Hematopoietic multipotent progenitor cell treated with erythropoietin and hydrocortisone succinate and interleukin-3 and kit ligand, for 6 days (in vitro differentiated cells): ENCODE data around the gene LRRK1.
A peak's percentile ranks its signal among the peaks of the same experiment; 100 is the strongest.
"Not testable (repeated sequence)": the region's sequence is repeated elsewhere in the genome, so short reads cannot be mapped to it uniquely, and the experiment has no call there.

Experiments used
- DNase-seq: peaks from one replicate; pipeline ENCODE4 v3.0.0-alpha.2; 2015

The LRRK1 gene

DNA sequence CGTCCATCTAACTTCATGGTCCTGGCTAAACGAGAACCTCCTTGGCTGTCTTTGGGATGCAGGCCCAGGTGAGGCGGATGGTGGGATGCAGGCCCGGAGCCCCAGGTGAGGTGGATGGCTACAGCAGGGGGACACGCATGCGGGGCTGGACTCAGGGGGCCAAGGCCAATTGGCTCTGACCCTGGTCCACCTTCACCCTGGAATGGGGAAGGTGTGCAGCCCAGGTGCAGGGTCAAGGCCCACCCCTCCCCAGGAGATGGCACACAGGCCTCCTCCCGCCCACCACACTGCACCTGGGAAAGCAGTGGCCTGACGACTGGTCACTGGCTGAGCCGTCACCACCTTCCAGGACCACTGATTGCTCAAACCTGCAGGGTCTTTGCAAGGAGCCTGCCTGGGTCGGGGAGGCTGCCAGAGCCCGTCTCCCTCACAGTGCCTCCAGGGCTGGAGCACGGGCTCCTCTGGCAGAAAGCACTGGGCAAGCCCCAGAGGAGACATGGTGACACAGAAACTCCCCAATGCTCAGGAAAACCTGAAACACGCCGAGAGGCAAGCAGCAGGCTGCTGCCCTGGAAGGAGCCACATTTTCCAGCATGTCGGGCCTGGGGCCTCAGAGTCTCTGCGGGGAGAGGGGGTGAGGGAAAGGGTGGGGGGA is 159.6 kb downstream of the LRRK1 start:
- no peak for DNase-seq

DNA sequence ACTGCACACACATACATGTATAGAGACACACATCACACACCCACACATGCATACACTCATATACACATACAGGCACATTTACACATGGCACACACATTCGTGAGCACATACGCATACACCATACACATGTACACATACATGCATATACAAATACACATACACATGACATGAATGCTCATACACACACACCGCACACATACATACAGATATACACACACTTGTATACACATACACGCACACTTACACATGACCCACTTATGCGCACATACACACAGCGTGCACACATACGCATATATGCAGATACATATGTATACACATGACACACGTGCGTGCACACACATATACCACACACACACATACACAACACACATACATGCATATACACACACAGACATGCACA is 162.7 kb downstream of the LRRK1 start:
- no peak for DNase-seq

DNA sequence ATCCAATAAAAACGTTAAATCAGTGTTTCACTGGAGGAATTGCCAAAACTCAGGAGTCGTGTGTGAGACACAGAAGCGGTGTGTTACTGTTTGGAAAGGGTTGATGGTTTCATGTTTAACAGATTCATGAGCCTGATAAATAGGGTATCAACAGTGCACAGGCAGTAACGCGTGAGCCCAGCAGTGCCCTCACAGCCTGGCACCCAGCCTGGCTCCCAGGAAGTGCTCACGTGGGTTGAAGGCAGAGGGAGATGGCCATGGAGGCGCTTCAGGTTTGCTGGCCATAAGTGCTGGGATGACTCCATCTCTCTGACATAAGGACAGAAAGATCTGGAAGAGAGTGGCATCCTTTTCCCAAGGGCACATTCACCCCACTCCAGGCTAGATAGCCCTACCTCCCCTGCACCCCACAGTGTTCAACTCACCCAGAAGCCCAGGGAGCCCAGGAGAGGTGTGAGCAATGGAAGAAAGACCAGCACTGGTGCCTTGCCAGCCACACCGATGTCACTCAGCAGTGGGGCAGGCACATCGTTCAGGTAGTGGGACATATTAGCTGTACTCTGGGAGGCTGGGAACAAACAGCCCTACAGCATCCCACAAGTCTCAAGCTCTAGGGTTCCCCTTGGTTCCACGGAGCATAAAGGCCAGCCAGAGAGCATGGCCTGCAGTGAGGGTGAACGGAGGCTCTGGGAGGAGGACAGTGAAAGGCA is 164.3 kb downstream of the LRRK1 start:
- DNase-seq = no peak

DNA sequence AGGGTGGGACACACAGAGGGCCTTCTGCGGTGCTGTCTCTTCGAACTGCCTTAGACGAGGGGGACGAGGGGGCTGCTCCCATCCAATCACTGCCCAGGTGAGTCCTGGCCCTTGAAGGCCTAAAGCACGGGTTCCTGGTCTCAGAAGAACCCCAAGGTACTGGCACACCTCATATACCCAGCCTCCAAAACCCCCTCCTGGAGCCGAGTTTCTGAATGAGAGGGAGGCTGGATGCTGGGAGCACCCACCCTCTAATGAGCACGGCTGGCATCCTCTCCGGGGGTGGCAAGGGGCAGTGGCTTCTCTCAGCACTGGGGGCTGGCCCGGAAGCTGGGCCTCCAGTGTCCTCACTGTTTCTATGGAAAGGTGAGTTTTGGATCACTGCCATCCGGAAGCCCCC is 165.6 kb downstream of the LRRK1 start:
- no peak for DNase-seq

DNA sequence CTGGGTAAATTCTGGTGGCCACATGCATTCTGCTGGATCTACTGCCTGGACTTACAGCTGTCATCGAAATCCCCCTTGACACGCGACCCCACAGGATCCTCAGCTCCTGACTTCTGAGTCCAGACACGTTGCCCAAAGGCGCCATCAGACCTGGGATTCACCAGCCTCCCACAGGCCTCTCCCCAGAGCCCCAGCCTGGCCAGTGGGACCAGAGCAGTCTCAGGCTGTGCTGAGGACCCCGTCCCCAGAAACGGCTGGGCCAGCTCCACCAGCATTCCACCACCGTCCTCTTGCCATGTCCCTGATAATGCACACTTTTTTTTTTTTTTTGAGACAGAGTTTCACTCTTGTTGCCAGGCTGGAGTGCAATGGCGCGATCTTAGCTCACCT is 166.1 kb downstream of the LRRK1 start:
- DNase-seq = no peak

DNA sequence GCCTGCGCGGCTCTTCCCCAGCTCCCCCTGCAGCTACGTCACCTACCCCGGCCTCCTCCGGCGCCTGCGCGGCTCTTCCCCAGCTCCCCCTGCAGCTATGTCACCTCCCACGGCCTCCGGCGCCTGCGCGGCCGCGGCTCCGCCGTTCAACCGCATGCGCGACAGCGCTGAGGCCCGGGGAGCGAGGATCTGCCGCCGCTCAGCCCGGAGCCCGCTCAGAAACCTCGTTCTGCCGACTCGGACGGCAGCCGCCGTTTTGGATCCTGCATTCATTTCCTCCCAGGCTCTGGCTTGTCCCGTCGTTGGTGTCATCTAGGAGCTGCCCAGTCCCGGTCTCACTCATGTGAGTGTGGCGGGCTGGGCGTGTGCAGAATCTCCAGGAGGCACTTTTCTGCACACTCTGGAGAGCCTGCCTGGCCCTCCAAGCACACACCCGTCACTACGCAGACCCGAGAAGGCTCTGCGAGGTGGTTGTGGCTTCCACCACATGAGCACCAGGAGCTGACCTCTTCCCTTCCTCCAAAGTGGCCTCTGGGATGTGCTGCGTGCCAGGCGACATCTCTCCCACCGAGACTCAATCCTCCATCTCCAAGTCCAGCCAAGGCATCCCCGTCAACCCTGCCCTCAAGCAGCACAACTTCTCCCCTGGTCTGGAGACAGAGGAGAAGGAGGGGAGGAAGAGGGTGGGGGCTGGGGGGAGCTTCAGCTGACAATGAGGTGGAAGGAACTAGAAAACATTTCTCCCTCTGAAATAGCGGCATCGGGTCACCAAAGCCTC is 167.4 kb downstream of the LRRK1 start:
- DNase-seq = peak; percentile 47

DNA sequence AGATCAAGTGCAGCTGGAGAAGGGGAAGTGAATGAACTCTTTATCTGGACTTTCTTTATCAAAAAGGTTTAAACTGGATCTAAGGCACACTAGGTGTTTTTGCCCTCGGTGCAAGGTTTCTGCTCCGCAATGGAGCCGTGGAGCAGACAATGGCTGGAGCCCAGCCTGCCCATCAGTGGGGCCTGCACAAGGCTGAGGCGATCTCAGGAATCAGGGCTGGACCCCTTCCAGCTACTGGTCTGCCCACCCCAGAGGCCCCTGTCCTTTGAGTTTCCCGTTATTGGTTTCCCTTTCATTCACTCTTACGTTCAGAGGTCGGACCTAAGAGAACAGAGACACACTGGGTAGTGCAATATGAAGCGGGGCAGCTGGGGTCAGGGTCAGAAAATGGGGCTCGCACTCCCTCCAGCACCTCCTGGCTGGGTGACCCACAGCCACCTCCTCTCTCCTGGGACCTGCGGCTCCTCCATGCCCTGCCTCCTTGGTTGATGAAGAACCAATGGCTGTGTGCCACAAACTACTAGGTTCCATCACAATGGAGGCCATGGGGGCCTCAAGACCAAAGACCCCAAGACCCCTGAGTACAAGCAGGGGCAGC is 168.1 kb downstream of the LRRK1 start:
- DNase-seq = no peak

DNA sequence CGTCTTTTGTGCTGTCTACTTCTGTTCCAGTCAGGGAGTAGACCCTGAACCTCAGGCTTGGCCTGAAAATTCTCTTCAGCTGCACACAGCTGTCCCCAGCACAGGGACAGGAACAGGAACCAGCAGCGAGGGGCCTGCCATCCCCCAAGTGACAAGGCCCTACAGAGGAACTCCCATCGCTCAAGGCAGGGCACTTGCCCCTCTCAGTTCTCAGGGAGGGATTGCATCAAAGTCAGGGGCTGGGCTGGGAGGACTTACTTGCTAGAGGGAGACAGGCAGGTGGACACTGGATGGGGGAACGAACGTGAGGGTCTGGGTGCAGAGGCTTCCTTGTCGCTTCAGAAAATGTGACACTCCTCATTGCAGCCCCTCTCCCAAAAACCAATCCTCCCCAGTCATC is 169.1 kb downstream of the LRRK1 start:
- peak; percentile 35 for DNase-seq

DNA sequence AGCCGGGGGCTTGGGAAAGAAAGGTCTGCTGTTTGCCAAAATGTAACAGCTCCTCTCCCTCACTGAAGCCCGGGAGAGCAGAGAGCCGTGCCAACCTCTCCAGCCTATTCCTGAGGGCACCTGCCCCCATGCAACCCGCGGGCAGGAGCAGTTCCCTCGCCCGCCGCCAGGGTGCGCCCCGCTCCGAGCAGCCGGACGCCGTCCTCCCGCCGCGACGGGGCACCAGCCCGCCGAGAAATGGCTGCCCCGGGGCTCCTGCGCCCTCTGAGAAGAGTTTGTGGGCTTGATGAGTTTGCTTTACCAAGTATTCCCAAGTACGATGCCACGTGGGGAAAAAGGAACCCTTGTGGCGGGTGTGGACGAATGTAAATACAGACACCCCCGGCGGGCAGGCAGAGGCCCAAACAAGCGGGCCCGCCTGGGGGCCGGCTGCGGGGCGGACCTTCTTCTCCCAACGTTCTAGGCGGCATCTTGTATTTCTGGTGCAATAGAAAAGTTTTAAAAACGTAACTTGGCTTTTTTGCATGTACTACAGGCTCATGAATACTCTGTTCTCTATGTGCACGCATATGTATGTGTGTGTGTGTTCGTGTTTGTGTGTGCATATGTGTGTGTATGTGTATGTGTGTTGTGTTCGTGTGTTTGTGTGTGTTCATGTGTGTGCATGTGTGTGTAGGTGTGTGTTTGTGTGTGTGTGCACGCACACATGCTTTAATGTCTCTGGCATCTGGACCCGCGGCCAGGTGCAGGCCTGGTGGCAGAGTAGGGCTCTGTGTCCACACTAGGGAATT is 169.8 kb downstream of the LRRK1 start:
- DNase-seq = peak; percentile 74

DNA sequence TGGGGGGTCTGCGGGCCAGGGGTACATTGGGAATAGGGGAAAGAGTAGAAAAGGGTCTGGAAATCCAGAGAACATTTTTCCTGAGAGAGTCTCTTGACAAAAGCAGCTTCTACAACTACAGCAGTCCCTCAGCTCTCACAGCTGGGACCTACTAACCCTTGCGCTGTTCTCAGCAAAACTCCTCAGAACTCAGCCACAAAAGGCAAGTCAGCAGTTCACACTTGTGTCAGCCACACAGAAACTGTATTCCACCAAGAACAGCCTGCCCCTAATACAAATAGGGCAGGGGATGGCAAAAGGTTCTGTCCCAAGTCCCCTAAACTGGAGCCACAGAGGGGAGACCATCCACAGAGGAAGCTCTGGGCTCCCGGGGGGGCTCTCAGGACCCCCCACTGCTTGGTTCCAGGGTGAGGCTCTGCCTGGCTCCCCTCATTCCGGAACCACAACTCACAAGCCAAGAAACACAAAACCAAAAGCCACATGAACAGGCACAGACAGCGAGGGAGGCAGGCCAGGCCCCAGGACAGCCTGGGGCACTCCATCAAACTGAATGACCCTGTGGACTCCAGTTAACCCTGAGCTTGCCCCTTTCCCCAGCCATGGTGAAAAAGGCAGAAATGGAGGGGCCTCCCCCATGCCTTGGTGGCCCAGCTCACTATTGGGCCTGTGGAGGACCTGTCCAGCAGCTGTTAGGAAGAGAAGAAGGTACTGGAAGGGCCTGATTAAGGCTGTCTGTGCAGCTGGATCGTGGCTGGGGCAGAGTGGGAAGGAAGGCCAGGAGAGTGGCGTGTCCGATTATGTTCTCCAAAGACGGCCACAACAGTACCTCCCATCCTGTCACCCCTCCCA is 170.6 kb downstream of the LRRK1 start:
- DNase-seq = no peak

DNA sequence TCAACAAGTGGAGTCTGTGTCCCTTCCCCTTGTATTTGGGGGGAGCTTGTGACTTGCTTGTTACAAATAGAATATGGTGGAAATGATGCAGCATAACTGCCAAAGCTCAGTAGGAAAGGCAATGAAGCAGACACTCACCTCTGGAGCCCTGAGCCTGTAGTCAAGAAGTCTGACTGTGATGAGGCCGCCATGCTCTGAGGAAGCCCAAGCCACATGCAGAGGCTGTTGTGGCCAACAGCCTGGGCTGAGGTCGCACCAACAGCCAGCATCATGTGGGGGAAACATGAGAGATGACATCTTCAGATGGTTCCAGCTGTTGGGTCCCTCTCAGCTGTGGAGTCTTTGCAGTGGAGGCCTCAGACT is 171.3 kb downstream of the LRRK1 start:
- no peak for DNase-seq

DNA sequence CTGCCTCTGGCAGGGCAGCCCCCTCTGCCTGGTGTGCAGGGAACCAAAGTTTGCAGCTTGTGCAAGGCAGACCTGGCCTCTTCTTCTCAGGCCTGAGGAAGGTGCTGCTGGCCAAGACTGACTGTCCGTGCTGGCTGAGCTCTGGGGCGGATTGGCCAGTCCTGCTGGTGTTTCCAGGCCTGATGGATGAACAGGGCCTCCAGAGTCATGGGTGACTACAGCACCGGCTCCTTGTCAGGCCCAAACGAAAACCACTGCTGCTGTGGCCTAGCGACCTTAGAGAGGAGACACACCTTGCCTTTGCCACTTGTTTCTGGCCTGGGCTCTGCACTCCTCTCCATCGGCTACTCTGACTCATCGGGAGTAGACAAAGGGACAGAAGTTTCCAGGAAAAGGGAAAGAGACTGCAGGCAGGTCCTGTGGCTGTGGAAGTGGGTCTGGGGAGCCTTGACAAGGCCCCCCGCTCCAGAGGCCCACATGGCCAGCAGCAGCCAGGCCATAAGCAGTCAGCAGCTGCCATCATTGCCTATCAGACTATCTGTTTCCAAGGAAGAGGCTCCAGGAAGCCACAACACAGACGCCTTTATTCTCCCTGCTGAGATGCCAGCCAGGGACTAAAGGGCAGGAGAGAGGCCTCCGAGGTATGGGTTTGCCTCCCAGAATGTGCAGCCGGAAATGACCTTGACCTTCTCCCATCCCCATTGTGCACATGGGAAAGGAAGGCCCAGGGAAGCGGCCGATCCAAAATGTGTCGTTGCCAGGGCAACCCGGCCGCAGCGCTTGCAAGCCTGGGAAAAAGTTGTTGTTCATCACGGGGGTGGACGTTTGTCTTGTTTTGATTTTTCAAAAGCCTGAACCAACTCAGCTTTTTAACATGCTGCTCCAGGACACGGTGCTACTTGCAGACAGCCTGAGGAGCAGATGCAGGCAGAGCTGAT is 172.2 kb downstream of the LRRK1 start:
- no peak for DNase-seq

DNA sequence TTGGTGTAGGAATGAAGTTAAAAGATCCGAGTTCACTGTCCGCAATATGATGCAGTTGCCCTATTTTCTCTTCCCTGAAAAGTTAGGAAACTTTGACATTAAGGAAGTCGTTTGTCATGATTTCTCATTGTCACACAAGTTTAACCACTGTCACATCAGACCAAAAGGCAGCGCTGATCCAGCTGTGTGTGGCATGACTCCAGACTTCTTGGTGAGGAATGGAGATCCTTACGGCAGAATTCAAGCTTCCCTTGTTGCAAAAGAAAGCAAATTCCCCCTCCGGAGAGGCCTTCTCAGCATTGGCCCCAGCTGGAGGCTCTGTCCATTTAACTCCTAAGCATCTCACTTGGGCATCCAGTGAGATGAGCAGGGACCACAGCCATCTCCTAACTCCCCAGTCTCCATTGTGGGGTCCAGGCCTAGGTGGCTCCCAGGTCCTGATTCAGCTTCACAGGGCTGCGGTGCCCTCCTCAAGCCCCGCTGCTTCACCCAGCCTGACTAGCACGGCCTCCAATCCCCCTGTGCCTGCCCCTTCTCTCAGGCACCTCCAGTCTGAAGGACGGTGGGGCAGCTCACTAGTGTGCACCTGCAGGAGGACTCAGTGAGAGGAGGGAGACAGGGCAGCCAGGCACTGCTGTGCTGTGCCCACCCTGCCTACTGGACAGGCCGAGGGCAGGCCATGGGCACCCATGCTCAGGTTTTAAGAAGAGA is 173.2 kb downstream of the LRRK1 start:
- no peak for DNase-seq

DNA sequence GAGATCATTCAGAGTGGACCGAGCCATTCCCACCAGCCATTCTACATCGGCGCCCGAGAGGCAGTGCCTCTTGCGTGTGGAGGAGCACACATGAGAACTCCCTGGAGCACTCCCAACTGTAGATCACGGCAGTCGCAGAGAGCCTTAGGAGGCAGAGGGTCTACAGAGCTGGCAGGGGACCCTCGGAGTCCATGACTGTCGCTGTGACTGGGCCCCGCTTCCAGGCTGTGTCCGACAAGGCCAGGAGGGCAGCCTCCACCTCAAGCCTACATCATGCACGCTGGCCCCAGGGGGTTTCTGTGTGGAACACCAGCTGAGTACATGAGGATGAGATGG is 173.7 kb downstream of the LRRK1 start:
- no peak for DNase-seq

DNA sequence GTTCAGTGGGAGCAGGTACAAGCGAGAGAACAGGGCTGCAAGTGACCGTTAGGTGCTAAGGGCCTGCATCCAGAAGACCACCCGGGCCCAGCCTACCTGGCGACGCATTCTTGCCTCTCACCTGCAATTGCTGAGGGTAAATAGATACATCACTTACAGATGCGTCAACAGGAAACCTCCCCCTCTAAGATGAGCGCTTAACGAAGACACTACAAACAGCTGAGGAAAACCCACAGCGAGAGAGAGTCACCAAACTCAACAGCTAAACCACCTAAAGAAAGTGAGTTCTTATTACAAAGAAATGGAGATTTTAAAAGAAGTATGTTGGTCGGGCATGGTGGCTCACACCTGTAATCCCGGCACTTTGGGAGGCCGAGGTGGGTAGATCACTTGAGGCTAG is 174.8 kb downstream of the LRRK1 start:
- no peak for DNase-seq

DNA sequence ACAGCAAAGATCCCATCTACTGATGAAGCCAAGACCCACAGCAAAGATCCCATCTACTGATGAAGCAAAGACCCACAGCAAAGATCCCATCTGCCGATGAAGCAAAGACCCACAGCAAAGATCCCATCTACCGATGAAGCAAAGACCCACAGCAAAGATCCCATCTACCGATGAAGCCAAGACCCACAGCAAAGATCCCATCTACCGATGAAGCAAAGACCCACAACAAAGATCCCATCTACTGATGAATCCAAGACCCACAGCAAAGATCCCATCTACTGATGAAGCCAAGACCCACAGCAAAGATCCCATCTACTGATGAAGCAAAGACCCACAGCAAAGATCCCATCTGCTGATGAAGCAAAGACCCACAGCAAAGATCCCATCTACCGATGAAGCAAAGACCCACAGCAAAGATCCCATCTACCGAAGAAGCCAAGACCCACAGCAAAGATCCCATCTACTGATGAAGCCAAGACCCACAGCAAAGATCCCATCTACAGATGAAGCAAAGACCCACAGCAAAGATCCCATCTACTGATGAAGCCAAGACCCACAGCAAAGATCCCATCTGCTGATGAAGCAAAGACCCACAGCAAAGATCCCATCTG is 176.7 kb downstream of the LRRK1 start:
- not testable (repeated sequence) for DNase-seq

DNA sequence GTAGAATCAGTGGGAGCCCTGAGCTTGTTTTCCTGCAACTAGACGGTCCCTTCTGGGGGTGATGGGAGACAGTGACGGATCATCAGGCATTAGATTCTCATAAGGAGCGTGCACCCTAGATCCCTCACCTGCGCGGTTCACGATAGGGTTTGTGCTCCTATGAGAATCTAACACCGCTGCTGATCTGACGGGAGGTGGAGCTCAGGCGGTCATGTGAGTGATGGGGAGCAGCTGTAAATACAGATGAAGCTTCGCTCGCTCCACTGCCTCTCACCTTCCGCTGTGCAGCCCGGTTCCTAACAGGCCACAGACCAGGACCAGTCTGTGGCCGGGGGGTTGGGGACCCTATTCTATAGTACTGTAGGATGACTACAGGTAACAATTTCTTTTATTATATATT is 178.0 kb downstream of the LRRK1 start:
- DNase-seq = no peak

DNA sequence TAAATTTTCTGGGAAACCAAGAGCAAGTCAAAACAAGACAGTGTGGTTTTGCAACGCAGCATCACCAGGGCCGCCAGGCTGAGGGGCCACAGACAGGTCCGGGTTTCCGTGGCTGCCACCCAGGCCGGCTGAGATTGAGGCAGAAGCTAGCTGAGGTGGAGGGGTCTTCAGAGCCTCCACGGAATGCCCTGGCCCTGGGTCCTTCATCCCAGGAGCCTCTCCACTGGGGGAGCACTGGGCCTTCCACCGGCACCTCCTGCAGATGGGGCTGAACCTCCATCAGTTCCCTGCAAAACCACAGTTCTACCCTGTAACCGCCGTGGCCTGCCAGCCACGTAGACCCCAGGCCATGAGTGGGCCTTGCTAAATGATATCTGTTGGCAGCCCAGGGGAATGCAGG is 180.0 kb downstream of the LRRK1 start:
- no peak for DNase-seq

DNA sequence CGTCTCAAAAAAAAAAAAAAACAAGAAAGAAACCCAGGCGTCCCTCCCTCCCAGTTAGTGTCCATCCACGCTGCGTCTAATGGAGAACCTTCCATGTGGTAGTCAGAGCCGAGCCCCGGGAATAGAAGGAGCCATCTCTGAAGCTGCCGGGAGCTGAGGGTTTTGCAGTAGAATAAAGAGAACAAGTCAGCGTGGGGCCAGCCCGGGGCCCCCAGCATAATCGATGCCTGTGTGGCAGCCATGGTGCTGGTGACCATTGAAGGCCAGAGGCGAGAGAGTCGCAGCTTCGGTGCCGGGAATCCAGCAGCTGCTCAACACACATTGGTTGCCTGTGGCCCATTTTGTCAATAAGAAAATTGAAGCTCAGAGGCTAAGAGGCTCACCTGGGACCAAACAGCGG is 181.0 kb downstream of the LRRK1 start:
- no peak for DNase-seq
